CD4-positive, alpha-beta T cell treated with Interleukin-4 for 4 hours (primary cell): ENCODE results near the gene NLRP10.
"Not testable (repeated sequence)": the region's sequence is repeated elsewhere in the genome, so short reads cannot be mapped to it uniquely, and the experiment has no call there.

Experiments
- DNase-seq: peaks from one replicate; pipeline ENCODE4 v3.0.0-alpha.2; 2020

The NLRP10 gene, protein sequence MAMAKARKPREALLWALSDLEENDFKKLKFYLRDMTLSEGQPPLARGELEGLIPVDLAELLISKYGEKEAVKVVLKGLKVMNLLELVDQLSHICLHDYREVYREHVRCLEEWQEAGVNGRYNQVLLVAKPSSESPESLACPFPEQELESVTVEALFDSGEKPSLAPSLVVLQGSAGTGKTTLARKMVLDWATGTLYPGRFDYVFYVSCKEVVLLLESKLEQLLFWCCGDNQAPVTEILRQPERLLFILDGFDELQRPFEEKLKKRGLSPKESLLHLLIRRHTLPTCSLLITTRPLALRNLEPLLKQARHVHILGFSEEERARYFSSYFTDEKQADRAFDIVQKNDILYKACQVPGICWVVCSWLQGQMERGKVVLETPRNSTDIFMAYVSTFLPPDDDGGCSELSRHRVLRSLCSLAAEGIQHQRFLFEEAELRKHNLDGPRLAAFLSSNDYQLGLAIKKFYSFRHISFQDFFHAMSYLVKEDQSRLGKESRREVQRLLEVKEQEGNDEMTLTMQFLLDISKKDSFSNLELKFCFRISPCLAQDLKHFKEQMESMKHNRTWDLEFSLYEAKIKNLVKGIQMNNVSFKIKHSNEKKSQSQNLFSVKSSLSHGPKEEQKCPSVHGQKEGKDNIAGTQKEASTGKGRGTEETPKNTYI

DNA sequence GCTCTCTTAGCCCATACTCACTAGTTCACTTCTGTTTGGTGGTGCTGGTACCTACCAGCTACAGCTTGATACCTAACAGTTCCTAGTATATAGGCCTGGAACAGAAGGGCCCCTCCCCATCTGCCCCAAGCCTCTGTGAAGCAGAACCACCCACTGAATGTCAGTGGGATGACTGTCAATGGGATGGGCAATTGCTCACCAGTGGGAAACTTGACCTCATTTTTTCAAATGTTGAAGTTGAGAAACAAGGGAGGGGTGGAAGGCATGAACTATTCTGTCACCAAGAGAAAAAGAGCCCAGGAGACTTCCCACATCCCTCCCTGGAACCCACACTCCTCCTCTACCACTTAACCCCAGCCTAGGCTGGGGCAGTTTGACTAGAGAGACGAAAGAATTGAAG, at the start of gene NLRP10:
Gene NLRP10, minus strand, starts transcription at position 62 of the 400 bp plus-strand sequence. CDS start 1,952 bp downstream, outside the sequence.
- DNase-seq = no peak

DNA sequence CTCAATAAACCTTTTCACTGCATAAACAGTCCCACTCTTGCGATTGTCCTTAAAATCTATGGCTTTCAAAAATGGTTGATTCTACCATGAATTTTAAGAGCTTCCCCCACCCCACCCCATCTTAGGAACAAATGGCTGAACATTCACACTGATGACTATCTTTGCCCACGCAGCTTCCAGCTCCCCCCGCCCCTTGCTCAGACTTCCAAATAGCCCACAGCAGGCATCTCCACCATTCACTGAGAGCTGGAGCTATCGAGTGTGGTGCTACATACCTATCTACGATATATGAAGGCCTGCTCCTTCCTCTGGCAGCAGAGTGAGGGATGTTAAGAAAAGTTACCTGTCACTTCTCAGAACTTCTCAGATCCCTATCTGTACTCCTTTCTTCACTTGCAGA, 48.6 kb upstream of the NLRP10 start:
- DNase-seq = no peak

DNA sequence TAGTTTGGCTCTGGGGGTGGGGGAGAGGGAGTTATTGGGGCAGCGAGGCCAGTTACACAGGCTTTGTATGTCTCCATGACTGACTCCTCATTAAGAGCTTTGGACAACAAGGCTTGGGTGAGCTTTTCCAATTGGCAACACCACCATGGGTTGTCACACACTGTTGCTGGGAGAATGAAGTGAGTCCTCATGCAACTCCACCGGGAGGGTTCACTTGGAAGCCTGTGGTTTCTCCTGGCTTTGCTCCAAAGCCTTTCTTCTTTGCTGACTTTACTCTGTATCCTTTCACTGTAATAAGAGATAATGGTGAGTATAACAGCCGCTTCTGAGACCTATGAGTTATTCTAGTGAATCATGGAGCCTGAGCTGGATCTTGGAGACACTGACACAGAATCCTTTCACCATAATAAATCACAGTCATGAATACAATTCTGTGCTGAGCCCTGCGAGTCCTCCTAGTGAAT, 46.8 kb upstream of the NLRP10 start:
- DNase-seq = no peak

DNA sequence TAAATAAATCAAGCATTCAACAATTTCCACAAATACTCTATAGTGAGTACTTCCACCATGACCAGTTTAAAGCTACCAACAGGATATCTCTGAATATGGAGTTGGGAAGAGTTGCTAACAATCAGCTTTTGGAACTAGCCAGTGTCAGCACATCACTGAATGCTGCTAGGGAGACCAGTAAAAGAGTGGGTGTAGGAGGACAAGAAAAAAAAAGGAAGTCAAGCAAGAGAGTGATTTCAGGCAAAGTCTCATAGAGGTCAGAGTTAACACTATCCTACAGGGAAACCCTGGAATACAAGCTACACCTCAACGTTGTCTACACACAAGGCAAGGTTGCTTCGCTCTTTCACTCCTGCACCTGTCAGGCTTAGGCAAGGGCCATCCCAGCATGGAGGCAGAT, 46.1 kb upstream of the NLRP10 start:
- no peak for DNase-seq

DNA sequence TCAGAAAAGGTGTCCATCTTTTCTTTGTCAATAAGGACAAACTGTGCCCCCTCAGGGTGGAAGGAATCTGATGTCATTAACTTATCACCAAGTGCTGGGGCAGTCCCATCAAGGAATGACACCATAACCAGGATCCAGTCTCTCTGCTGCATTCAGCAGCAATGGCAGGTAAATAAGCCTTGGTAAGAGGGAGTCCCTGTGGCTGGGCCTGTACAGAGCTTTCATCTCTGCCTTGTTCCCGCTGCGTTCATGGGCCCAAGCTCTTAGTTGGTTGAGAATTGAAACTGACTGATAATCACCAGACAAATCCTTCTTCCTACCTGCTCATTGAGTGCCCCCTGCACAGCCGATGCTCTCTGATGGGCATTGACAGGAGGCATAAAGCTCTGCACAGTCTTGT, 44.6 kb upstream of the NLRP10 start:
- DNase-seq = no peak

DNA sequence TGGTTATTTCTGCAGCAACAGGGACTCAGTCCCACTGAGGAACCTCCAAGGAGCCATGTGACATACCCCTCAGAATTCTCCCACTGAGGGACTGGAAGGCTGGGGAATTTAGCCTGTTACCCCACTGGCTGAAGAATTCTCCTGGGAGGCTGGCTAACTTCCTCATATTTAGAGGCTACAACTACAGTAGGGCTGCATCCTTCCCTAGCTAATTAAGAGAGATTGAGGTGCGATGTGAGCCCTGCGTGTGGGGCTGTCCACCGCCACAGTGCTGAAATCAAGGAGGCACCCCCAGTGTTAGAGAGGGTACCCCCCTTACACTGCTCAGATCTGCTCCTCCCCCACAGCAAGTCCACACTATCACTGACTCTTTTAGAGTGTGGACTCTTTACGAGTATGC, 43.0 kb upstream of the NLRP10 start:
- DNase-seq = no peak

DNA sequence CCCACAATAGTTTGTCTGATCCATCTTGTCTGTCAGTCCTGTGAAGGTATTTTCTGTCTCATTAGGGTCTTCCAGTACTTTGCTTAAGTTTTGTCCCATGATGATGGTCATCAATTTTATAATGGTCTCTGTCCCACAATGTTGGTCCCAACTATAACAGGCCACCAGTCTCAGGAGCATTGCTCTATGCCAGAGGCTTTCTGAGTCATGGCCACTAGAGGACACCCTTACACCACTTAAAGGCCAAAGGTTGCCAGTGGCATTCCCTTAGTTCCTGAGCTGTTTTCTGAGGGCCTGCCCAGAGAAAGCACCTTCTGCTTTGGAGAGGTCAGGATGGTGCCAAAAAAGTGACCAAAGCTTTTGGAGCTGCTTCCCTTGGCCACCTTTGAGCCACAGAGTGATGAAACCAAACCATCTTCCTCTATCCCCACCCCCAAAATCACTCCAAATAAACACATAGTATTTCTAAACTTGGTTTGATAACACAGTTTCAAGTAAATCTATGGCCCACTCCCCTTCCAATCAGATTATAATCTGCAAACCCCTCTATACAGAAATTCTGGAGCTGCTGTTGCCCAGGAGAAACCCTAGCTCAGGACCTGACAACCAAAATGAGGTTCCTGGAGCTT, 41.2 kb upstream of the NLRP10 start:
- DNase-seq = peak; percentile 45

DNA sequence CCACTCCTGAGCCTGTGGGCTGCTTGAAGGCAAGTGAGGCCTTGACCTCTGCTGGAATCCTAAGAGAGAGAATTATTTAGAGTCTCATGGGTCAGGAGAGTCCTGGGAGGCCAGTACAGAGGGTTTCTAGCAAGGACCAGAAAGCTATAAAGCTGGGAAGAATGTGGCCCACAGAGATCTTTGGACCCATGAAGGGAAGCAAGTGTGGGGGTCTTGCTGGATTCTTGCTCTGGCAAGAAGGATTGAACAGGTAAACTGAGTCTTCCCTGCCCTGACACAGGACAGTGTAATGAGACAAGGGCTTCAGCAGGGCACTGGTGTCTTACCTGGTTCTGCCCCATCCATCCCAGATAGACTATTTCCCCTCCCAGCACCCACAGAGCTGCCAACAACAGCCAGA, 40.3 kb upstream of the NLRP10 start:
- DNase-seq = no peak

DNA sequence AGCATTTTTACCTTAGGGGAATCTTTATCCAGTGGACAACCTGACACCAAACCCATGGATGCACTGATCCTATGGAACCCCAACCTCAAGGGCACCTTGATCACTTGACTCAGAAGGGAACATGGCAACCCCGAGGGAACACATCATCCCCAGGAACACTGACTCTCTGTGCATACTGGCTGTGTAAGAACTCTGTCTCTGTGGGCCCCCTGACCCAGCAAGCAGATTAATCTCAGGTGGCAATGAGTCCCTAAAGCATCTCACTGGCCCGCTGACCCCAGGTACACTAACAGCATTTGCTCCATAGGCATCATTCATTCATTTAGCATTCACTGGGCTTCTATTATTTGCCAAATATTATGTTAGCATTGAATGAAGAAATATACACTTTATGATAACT, 38.8 kb upstream of the NLRP10 start:
- no peak for DNase-seq

DNA sequence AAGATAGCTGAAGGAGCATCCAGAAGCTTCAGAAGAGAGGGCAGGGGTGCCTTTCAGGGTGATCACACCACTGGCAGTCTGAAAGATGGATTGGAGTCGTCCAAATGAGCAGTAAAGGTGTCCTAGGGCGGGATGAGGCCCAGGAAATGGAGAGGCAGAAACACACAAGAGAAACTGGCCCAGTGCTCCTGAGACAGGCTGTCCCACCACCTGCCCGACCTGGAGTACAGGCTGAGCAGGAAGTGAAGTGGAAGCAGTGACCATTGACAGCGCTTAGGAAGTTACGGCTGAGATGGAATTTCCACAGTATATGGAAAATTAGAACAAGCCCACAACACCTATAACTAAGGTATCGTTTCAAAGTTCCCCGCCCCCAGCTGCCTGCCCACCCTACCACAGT, 37.9 kb upstream of the NLRP10 start:
- DNase-seq = no peak

DNA sequence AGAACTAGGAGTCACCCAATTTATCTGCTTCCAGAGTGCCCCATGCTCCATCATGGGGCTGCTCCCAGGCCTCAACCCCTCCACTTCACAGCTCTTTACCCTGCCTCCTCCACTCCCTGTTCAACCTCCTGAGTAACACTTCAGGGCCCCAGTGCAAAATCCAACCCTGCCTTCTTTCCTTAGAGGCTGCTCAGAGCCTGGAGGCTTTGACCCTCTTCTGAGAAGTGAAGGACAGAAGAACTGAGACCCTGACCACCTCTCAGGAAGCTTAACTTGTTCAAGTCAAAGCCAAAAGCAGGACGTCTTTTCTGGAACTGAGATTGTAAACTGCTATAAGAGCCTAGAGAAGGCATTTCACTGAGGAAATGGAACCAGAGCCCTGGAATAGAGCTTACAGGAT, 37.4 kb upstream of the NLRP10 start:
- DNase-seq = no peak

DNA sequence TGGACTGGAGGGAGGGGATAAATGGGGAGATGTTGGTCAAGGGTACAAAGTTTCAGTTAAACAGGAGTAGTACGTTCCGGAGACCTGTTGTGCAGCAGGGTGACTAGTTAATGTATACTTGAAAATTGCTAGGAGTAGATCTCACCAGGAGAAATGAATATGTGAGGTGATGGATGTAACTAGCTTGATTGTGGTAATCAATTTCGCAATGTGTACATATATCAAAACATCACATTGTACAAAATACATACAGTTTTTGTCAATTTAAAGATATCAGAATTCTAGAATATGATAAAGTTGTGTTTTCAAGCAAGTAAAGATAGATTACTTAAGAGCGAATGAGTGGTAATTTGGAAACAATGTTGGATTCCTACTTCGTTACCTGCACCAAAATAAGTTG, 35.1 kb upstream of the NLRP10 start:
- DNase-seq = no peak

DNA sequence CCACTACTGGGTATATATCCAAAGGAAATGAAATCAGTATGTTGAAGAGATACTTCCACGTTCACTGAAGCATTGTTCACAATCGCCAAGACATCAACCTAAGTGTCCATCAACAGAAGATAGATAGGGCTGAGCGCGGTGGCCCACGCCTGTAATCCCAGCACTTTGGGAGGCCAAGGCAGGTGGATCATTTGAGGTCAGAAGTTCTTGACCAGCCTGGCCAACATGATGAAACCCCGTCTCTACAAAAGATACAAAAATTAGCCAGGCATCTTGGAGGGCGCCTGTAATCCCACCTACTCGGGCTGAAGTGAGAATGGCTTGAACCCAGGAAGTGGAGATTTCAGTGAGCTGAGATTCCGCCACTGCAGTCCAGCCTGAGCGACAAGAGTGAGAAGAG, 34.5 kb upstream of the NLRP10 start:
- no peak for DNase-seq

DNA sequence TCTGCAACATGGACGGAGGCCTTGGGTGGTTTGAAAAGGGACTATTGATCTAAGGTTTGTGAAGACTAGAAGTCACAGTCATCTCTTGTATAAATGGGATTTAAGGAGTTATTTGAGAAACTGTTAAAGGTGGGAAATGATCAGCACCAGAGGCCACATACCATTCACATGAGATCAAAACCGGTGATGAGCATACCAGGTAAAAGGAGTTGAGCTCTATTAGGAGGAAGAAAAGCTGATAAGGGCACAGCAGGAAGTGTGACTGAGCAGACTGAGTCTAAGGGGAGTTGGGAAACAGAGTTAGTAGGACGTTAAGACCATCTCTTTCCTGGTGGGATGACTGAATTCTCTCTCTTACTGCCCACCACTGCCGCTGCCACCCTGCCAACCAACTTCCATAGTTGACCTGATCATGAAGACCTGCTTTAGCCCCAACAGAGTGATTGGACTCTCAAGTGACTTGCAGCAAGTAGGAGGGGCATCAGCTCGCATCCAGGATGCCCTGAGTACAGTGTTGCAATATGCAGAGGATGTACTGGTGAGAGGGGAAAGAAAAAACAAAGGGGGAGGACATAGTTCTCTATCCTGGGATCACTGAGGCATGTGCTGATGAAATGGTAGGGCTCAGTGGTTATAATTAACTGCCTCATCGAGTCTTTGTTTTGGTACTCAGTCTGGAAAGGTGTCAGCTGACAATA, 29.5 kb upstream of the NLRP10 start:
- no peak for DNase-seq

DNA sequence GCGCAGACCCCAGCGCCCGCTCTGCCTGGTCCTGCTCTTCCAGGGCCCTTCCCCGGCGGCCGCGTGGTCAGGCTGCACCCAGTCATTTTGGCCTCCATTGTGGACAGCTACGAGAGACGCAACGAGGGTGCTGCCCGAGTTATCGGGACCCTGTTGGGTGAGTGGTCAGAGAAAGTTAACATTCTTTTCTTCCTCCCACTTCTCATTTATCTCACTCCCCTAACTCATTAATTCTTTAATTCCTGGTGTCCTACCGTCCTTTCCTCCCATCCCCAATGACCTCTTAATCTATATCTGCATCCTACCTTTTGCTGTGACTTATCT, 22.3 kb upstream of the NLRP10 start:
- not testable (repeated sequence) for DNase-seq

DNA sequence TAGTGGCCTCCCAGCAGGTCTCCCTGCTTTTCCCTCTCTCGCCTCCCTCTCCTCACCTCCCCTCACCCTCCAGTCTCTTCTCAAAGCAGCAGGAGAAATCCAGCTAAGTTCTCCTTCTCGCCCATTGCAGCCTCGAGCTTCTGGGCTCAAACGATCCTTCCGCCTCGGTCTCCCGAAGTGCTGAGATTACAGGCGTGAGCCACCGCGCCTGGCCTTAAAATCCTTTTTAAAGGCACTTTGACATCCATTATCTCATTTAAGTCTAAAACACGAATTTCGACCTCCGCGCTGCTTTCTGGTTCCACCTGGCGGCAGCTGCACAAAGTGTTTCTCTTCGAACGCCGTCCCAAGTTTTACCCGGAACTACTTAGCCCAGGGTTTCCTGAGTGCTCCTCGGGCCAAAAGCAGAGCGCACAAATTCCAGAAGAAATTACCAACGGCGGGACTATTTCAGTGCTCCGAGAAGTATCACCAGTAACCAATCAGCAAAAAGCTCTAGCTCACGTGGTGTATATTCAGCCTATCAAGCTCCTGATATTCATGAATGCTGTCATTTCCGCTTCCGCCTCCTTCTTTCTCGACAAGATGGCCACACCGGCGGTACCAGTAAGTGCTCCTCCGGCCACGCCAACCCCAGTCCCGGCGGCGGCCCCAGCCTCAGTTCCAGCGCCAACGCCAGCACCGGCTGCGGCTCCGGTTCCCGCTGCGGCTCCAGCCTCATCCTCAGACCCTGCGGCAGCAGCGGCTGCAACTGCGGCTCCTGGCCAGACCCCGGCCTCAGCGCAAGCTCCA, 21.7 kb upstream of the NLRP10 start, which contains the start of gene EIF3F:
Gene EIF3F, plus strand, starts transcription at position 570 of the 792 bp plus-strand sequence. Its CDS starts 16 bp downstream, at position 586.
- DNase-seq = peak; percentile 99

DNA sequence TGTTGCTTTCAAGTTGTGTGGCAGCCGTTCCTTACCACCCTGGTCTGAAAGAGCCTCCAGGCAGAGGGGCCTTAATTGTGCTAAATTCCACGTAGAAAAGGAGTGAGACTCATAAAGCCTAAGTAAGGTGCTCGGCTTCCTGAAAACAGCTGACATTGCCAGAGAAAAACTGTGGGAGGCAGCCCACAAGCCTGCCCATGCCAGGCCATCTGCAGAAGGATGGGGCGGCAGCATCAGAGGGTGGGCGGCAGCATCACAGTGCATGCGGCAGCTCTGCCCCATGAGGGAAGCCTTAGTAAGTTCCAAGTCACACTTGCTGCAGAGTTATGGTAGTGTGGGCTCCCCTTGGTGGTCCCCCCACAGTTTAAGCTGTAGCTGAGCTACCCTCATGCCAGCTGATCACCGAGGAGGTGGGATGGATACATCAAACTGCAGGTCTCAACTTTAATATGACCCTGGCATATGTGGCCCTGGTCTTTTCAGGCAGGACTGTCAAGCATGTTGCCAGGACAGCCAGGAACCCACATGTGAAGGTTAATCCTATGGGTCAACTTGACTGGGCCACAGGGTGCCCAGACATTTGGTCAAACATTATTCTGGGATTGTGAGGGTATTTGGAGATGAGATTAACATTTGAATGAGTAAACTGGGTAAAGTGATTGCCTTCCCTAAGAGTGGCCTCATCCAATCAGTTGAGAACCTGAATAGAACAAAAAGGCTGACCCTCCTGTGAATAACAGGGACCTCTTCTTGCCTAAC, 18.8 kb upstream of the NLRP10 start:
- no peak for DNase-seq

DNA sequence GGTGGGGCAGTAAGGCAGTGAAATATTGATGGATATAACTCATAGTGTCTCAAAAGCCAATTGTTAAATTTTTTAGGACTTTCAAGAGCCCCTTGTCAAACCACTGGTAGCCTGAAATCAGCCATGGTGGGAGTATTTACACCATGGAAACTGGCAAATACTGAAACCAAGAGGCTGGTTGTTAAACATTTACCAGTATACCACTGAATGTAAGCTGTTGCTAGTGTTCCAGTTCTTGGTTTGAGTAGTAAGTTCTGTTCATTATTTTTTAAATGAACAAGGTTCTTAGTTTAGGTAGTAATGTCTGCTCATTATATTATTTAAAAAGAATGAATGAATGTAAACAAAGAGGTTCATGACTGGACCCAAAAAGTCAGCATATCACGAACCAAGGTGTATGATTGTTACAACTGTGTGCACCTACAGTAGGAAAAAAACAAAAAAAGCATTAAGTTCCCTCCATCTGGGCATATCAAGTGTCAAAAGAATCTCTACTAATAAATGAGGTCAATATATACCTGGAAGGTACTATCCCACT, 17.4 kb upstream of the NLRP10 start:
- no peak for DNase-seq

DNA sequence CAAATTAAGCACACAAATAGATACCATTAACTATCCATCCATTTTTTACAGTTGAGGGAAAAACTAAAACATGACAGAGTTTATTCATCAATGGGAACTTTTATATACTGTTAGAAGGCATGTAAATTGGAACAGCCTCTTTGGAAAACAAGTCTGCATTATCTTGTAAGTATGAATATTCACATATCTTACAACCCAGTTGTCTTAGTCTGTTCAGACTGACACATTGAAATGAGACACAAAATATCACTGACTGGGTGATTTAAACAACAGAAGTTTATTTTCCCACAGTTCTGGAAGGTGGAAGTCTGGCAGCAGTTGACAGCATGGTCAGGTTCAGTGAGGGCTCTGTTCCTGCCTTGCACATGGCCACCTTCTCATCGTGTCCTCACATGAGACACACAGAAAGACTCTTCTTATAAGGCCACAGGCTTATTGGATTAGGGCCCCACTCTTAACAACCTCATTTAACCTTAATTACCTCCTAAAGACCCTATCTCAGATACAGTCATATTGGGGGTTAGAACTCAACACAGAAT, 16.4 kb upstream of the NLRP10 start:
- no peak for DNase-seq

DNA sequence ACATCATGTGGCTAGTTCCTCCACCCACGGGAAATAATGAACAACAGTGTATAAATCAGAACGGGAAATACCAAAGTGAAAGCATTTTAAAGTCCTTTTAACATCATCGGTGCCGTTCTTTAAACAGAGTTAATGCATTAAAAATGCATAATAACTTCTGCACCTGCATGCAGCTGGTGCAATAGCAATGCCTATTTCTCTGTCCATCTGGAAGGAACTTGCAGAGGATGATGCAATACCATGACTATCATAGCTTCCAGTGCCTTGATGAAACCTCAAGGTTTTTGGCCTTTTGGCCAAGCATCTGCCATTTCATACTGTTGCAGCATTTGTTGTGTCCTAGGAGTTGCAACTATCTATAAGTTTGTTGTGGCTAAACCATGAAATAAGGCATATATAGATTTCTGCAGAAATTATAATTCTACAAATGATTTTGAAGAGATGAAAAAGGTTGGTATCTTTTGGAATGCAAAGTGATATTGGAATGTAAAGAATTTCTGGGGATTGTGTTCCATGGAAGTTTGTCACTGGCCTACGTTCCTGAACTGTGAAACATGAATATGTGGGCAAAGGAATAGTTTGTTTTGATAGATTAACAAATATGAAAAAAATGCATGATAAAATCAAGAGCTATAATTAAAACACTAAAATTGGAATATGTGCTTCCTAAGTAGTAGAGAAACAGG, 12.1 kb upstream of the NLRP10 start:
- DNase-seq = no peak

DNA sequence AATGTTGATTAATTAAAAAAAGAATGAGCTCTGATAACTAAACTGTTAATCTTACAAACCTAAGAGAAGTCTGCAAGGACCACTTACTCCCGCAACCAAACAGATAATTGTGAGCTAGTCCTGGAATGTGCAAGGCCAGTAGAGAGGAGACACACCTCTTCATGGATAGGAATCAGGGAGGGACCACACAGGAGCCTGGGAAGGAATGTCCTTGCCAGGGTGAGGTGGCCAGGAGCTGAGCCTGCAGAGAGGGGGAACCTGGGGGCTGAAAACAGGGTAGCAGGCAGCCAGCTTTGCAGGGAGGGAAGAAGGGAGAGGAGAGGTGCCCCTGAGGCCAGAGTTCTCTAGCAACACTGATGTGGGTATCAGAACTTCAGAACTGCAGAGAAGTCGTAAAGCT, 9.4 kb upstream of the NLRP10 start:
- no peak for DNase-seq
